ENCODE data around the gene ACTR1B. TPM values are rescaled to one million over a fixed set of nuclear protein-coding genes. Genes with fewer than 3 reads are reported as not detected.

The ACTR1B gene
- total and polyA plus RNA-seq, 4 donors, result 36.4 to 80.0 (median 61.9) TPM

DNA sequence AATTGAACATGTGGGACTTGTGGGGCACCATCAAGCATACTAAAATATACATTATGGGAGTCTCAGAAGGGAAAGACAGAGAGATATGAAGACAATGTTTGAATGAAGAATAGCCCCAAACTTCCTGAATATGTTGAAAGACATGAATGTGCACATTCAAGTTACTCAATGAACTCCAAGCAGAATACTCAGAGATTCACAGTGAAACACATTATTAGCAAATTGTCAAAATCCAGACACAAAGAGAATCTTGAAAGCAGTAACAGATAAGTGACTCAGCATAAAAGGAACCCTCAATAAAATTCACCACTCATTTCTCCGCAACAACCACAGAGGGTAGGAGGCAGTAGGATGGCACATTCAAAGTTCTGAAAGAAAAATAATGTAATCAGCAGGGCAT lies 14.5 kb upstream of the ACTR1B start:
- Histone ChIP-seq H3K4me3 (no peak overlapping the region), H3K27me3 (ENCODE audit: control insufficient read depth in 3 of 3, insufficient read depth in 3 of 3, low read length in 2 of 3) (no peaks in the 10 kb centered on the region), H3K4me1 (ENCODE audit: control insufficient read depth in 5 of 5, insufficient read depth in 5 of 5, low read length in 5 of 5) (no peaks in the 10 kb centered on the region), H3K9ac (ENCODE audit: insufficient read depth in 1 of 2, low read length in 2 of 2) (no peak overlapping the region), H3K9me3 (ENCODE audit: control insufficient read depth in 4 of 4, insufficient read depth in 3 of 4, low read length in 3 of 4) (peaks cover 0 to 2% (median 0%) of the 10 kb centered on the region in 4 donors), H3K27ac (ENCODE audit: low read depth in 1 of 2, low read length in 1 of 2) (no peak overlapping the region), H3K36me3 (ENCODE audit: control insufficient read depth in 4 of 4, insufficient read depth in 4 of 4, low read length in 4 of 4) (no peaks in the 10 kb centered on the region)
- TF ChIP-seq, protein P1, sequence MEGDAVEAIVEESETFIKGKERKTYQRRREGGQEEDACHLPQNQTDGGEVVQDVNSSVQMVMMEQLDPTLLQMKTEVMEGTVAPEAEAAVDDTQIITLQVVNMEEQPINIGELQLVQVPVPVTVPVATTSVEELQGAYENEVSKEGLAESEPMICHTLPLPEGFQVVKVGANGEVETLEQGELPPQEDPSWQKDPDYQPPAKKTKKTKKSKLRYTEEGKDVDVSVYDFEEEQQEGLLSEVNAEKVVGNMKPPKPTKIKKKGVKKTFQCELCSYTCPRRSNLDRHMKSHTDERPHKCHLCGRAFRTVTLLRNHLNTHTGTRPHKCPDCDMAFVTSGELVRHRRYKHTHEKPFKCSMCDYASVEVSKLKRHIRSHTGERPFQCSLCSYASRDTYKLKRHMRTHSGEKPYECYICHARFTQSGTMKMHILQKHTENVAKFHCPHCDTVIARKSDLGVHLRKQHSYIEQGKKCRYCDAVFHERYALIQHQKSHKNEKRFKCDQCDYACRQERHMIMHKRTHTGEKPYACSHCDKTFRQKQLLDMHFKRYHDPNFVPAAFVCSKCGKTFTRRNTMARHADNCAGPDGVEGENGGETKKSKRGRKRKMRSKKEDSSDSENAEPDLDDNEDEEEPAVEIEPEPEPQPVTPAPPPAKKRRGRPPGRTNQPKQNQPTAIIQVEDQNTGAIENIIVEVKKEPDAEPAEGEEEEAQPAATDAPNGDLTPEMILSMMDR (IDR thresholded peaks at IDR 0.05; ENCODE audit: control extremely low read depth, extremely low read depth), result no peak
- DNase-seq, result no peak
- no peak for ATAC-seq (ENCODE audit: insufficient read depth, low FRiP score)
- 65 to 89% methylated on average over 1 of the region's 1 CpG for whole genome bisulfite sequencing, 2 donors

DNA sequence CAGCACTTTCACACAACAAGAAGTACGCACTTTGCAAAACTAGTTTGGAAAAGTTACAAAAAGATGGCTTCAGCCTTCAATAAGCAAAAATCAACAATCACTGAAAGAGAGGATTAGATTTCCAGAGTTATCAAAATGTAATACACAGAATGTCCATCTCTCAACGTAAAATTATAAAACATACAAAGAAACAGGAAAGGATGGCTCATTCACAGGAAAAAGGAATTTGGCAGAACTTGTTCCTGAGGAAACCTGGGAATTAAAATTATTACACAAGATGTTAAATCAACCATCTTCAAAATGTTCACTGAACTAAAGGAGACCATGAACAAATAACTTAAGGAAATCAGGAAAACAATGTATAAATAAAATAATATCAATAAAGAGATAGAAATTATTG lies 13.6 kb upstream of the ACTR1B start:
- TF ChIP-seq, protein P1 (IDR thresholded peaks at IDR 0.05; ENCODE audit: control extremely low read depth, extremely low read depth), result no peak
- 82 to 93% methylated on average over 2 of the region's 2 CpGs for WGBS, 2 donors
- H3K36me3 ChIP-seq (ENCODE audit: control insufficient read depth in 4 of 4, insufficient read depth in 4 of 4, low read length in 4 of 4), result no peaks in the 10 kb centered on the region

DNA sequence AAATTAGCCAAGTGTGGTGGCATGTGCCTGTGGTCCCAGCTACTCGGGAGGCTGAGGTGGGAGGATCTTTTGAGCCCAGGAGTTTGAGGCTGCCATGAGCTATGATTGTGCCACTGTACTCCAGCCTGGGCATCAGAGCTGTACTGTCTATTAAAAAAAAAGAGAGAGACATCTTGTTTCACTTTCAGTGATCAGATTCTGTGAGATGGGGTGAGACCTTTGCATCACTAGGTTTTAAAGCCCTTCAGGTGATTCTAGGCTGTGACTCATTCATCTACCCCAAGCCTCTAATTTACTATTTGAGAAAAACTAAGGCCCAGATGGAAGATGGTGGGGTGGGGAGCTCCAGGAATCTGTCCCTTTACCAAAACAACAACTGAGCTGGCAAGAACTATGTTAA lies 12.8 kb upstream of the ACTR1B start:
- H3K9ac ChIP-seq (ENCODE audit: insufficient read depth in 1 of 2, low read length in 2 of 2), result no peak overlapping the region
- 94 to 100% methylated on average over 1 of the region's 1 CpG for WGBS, 2 donors
- DNase-seq (no peak), ATAC-seq (ENCODE audit: insufficient read depth, low FRiP score) (no peak)
- H3K27me3 ChIP-seq (ENCODE audit: control insufficient read depth in 3 of 3, insufficient read depth in 3 of 3, low read length in 2 of 3), result no peaks in the 10 kb centered on the region
- H3K9me3 ChIP-seq (ENCODE audit: control insufficient read depth in 4 of 4, insufficient read depth in 3 of 4, low read length in 3 of 4), result peaks cover 0 to 2% (median 1%) of the 10 kb centered on the region in 4 donors
- H3K36me3 ChIP-seq (ENCODE audit: control insufficient read depth in 4 of 4, insufficient read depth in 4 of 4, low read length in 4 of 4), result no peaks in the 10 kb centered on the region
- TF ChIP-seq, protein P1 (IDR thresholded peaks at IDR 0.05; ENCODE audit: control extremely low read depth, extremely low read depth), result no peak
- H3K4me3 ChIP-seq, result no peak overlapping the region
- H3K27ac ChIP-seq (ENCODE audit: low read depth in 1 of 2, low read length in 1 of 2), result no peak overlapping the region
- no peaks in the 10 kb centered on the region for H3K4me1 ChIP-seq (ENCODE audit: control insufficient read depth in 5 of 5, insufficient read depth in 5 of 5, low read length in 5 of 5)

More for the DNA sequence above, 13.6 kb upstream of the ACTR1B start:
- no peak overlapping the region for H3K4me3 ChIP-seq
- DNase-seq (no peak), ATAC-seq (ENCODE audit: insufficient read depth, low FRiP score) (no peak)
- no peaks in the 10 kb centered on the region for H3K4me1 ChIP-seq (ENCODE audit: control insufficient read depth in 5 of 5, insufficient read depth in 5 of 5, low read length in 5 of 5)
- no peak overlapping the region for H3K27ac ChIP-seq (ENCODE audit: low read depth in 1 of 2, low read length in 1 of 2)
- H3K27me3 ChIP-seq (ENCODE audit: control insufficient read depth in 3 of 3, insufficient read depth in 3 of 3, low read length in 2 of 3), result no peaks in the 10 kb centered on the region
- H3K9ac ChIP-seq (ENCODE audit: insufficient read depth in 1 of 2, low read length in 2 of 2), result no peak overlapping the region
- peaks cover 0 to 2% (median 1%) of the 10 kb centered on the region in 4 donors for H3K9me3 ChIP-seq (ENCODE audit: control insufficient read depth in 4 of 4, insufficient read depth in 3 of 4, low read length in 3 of 4)

Data from lung (tissue), 12 donors.